Left lung (tissue), 10 donors: ENCODE data around the gene PYGB. TPM values are rescaled to one million over a fixed set of nuclear protein-coding genes. Genes with fewer than 3 reads are reported as not detected.

Source experiments
- ATAC-seq: fragments of 200-7000 bp; cut with Tn5 transposase; one replicate; pipeline ENCODE4 v1.9.1; 2020; ENCODE audit warnings: moderate library complexity
- DNase-seq, 4 donors: peaks; one replicate each; pipeline ENCODE4 v3.0.0-alpha.2; 2013 to 2020
- H3K27ac ChIP-seq, 2 donors: fragments of 200-600 bp; sonication (generic) in 1 of 2; one replicate each; pipeline versions ENCODE4 v1.5.0 to v1.8.0; 2020 to 2021
- H3K27me3 ChIP-seq, 2 donors: fragments of 200-600 bp; sonication (generic) in 1 of 2; one replicate each; pipeline versions ENCODE4 v1.5.0 to v1.8.0; 2020 to 2021
- H3K36me3 ChIP-seq, 2 donors: fragments of 200-600 bp; sonication (generic) in 1 of 2; one replicate each; pipeline versions ENCODE4 v1.5.0 to v1.8.0; 2020 to 2021
- H3K4me1 ChIP-seq, 2 donors: fragments of 200-600 bp; one replicate each; pipeline ENCODE4 v1.8.0; 2021
- H3K4me3 ChIP-seq, 2 donors: fragments of 200-600 bp; sonication (generic) in 1 of 2; one replicate each; pipeline versions ENCODE4 v1.5.0 to v1.8.0; 2020 to 2021; ENCODE audit warnings: mild to moderate bottlenecking in 1 of 2
- H3K9me3 ChIP-seq, 2 donors: fragments of 200-600 bp; sonication (generic) in 1 of 2; one replicate each; pipeline versions ENCODE4 v1.5.0 to v1.8.0; 2020 to 2021
- intact Hi-C, 2 donors: fragments of 100-400 bp; cut with DNase I; formaldehyde crosslinking; loops; one replicate each; pipeline versions ENCODE4 v1.11.2 to v1.14.2; 2022
- polyA plus RNA-seq, 6 donors: library from polyadenylated mRNA; unstranded; fragments of 120-200 nt; gene quantifications; one replicate each; pipeline ENCODE4 v1.2.1, GENCODE V29; 2013; ENCODE audit not compliant: insufficient read length in 6 of 6
- total RNA-seq, 2 donors: library from RNA; stranded (reverse); fragmentation: NEBNext Ultra II Directional; extraction: Animal tissue kit (Norgen Biotek cat#: 25700); gene quantifications; one replicate each; pipeline ENCODE4 v1.2.1, GENCODE V29; 2021
- TF ChIP-seq, protein P1 (sequence below), 2 donors: fragments of 200-600 bp; sonication (generic) in 1 of 2; IDR thresholded peaks; one replicate each; pipeline versions ENCODE4 v1.5.0 to v1.8.0; 2021; ENCODE audit warnings: antibody characterized with exemption in 2 of 2
- donor health status: DM: no; HTN: yes; CAD: no.
- donor health status: DM: no; HTN: no; CAD: no.

PYGB gene
- total and polyA plus RNA-seq, 8 donors, result 37.8 to 81.3 (median 47.8) TPM

DNA sequence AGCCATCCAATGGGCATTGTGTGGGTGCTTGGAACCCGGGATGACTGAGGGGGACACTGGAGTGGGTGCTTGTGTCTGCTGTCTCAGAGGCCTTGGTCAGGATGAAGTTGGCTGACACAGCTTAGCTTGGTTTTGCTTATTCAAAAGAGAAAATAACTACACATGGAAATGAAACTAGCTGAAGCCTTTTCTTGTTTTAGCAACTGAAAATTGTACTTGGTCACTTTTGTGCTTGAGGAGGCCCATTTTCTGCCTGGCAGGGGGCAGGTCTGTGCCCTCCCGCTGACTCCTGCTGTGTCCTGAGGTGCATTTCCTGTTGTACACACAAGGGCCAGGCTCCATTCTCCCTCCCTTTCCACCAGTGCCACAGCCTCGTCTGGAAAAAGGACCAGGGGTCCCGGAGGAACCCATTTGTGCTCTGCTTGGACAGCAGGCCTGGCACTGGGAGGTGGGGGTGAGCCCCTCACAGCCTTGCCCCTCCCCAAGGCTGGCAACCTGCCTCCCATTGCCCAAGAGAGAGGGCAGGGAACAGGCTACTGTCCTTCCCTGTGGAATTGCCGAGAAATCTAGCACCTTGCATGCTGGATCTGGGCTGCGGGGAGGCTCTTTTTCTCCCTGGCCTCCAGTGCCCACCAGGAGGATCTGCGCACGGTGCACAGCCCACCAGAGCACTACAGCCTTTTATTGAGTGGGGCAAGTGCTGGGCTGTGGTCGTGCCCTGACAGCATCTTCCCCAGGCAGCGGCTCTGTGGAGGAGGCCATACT is 49.4 kb downstream of the PYGB start:
- H3K36me3 ChIP-seq, result peaks cover 0 to 88% of the 10 kb centered on the region in 2 donors
- no peak for DNase-seq
- TF ChIP-seq, protein P1, sequence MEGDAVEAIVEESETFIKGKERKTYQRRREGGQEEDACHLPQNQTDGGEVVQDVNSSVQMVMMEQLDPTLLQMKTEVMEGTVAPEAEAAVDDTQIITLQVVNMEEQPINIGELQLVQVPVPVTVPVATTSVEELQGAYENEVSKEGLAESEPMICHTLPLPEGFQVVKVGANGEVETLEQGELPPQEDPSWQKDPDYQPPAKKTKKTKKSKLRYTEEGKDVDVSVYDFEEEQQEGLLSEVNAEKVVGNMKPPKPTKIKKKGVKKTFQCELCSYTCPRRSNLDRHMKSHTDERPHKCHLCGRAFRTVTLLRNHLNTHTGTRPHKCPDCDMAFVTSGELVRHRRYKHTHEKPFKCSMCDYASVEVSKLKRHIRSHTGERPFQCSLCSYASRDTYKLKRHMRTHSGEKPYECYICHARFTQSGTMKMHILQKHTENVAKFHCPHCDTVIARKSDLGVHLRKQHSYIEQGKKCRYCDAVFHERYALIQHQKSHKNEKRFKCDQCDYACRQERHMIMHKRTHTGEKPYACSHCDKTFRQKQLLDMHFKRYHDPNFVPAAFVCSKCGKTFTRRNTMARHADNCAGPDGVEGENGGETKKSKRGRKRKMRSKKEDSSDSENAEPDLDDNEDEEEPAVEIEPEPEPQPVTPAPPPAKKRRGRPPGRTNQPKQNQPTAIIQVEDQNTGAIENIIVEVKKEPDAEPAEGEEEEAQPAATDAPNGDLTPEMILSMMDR (IDR thresholded peaks at IDR 0.05), result no peak
- no peak for ATAC-seq
- no peak overlapping the region for H3K27ac ChIP-seq
- intact Hi-C loops, result loop anchor here in 1 of 2 donors (10.0 kb wide), 1 partner anchor 97 kb away; the partner anchor contains the start of gene ABHD12
- no peak overlapping the region for H3K4me3 ChIP-seq
- H3K27me3 ChIP-seq, result no peaks in the 10 kb centered on the region
- H3K4me1 ChIP-seq, result peaks cover 0 to 5% of the 10 kb centered on the region in 2 donors
- H3K9me3 ChIP-seq, result no peaks in the 10 kb centered on the region

DNA sequence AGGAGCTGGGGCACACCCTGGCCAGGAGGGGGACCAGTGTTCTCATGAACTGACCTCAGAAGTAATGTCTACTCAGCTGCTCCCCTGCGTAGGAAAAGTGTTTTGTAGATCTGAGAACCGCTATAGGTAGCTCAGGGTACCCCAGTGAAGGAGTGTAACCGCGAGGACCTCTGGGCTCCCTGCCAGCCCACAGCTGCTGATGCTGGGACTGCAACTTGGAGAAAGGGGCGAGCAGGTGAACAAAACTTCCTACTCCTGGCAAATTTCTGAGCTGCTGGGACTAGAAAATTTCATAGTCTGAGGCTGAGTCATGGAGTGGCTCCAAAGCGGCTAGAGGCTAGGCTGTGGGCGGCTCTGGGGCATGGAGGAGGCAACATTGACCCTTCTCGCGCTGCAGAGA is 51.9 kb downstream of the PYGB start:
- Histone ChIP-seq H3K27ac (no peak overlapping the region), H3K4me3 (no peak overlapping the region), H3K4me1 (peaks cover 0 to 5% of the 10 kb centered on the region in 2 donors), H3K36me3 (peaks cover 0 to 91% of the 10 kb centered on the region in 2 donors), H3K27me3 (no peaks in the 10 kb centered on the region), H3K9me3 (no peaks in the 10 kb centered on the region)
- DNase-seq, result no peak
- intact Hi-C loops, result loop anchor here in 1 of 2 donors (10.0 kb wide), 1 partner anchor 95 kb away; the partner anchor contains the start of gene ABHD12
- ATAC-seq, result no peak
- TF ChIP-seq, protein P1 (IDR thresholded peaks at IDR 0.05), result no peak

DNA sequence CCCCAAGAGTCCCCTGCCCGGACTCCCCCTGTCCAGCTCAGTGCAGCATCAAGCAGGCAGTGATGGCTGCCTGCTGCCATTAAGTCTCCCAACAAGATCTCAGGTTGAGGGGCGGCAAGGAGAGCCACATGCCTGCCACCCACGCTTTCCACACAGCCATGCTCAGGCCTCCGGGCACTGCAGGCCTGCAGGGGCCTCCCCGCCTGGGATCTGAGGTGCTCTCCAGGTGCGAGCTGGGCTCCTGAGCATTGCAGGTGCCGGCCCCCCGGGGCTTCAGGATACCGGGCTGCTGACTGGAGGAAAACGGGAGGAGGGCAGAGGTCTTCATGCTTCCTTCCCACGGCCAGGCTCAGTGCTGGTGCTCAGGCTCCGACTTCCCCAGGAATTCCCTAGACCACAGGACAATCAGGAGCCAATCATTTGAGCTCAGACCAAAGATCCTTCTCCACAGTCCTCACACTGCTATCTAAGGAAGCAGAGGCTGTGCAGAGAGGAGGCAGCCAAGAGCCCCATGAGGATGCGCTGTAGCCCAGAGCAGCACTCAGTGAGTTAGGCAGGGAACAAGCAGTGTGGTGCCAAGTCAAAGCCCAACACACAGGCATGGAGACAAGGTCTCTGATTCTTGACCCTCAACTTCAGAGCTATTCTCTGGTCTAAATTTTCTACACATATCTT is 52.7 kb downstream of the PYGB start:
- no peak for DNase-seq
- Histone ChIP-seq H3K4me1 (no peaks in the 10 kb centered on the region), H3K9me3 (no peaks in the 10 kb centered on the region), H3K27me3 (no peaks in the 10 kb centered on the region), H3K4me3 (no peak overlapping the region), H3K27ac (peak overlapping the region in 1 of 2 donors; percentile 28), H3K36me3 (peaks cover 0 to 85% of the 10 kb centered on the region in 2 donors)
- ATAC-seq, result no peak
- TF ChIP-seq, protein P1 (IDR thresholded peaks at IDR 0.05), result no peak
- intact Hi-C loops, result no loop called here

DNA sequence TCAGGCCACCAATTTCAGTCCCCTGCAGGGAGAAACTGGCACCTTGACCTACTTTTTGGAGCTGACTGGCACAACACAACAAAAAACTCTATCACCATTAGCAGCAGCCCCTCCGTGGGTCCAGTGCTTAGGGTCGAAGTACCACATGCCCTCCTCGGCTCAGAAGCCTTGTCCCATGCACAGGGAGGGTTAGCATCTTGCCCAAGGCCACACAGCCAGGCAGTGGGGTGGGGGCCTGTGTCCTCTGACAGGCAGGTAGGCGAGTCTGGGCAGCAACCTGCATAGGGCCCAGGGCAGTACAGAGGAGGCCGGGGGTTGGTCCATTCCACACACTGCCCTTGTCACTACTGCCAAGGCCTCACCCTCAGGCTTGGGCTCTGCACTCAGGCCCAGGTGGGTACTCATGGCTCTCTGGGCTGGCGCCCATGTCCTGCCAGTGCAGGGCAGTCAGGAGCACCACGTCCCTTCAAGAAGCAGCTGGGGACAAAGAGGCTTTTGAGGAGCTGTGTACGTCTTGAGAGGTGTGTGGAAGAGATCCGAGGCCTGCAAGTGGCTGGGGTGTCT is 53.6 kb downstream of the PYGB start:
- DNase-seq (peak in 1 of 4 donors; percentile 50), ATAC-seq (no peak)
- intact Hi-C loops, result no loop called here
- no peaks in the 10 kb centered on the region for H3K9me3 ChIP-seq
- no peak overlapping the region for H3K4me3 ChIP-seq
- peak overlapping the region in 1 of 2 donors; percentile 28 for H3K27ac ChIP-seq
- H3K27me3 ChIP-seq, result no peaks in the 10 kb centered on the region
- H3K4me1 ChIP-seq, result no peaks in the 10 kb centered on the region
- peaks cover 0 to 77% of the 10 kb centered on the region in 2 donors for H3K36me3 ChIP-seq
- TF ChIP-seq, protein P1 (IDR thresholded peaks at IDR 0.05), result no peak

DNA sequence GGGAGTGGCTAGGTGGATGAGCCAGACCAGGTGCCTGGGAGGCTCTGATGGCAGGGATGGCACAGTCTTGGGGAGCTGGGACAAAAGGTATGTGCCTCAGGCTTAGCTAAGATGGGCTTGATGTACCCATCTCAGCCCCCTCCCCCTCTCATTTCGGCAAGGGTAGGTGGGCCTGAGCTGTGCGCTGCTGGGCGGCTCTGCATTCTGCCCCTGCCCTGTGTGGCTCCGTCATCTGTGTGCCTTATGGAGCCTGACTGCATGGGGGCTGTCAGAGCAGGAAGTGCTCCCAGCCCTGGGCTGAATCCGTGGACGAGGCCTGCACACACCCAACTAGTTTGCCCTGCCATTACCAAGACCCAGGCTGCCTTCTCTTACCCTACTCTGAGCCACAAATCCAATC is 54.7 kb downstream of the PYGB start:
- no peak overlapping the region for H3K27ac ChIP-seq
- H3K27me3 ChIP-seq, result no peaks in the 10 kb centered on the region
- H3K36me3 ChIP-seq, result peaks cover 0 to 73% of the 10 kb centered on the region in 2 donors
- intact Hi-C loops, result no loop called here
- ATAC-seq, result no peak
- TF ChIP-seq, protein P1 (IDR thresholded peaks at IDR 0.05), result no peak
- no peaks in the 10 kb centered on the region for H3K4me1 ChIP-seq
- no peaks in the 10 kb centered on the region for H3K9me3 ChIP-seq
- H3K4me3 ChIP-seq, result no peak overlapping the region
- DNase-seq, result peak in 1 of 4 donors; percentile 57
